HL-60 (cell line): ENCODE measurements around the gene SOX5.
"Not testable (repeated sequence)": the region's sequence is repeated elsewhere in the genome, so short reads cannot be mapped to it uniquely, and the experiment has no call there.

Experiments used
- GABPA ChIP-seq: IDR thresholded peaks from 2 replicates; pipeline ENCODE4 v1.6.1; 2012; ENCODE audit warnings: low read depth
- POLR2AphosphoS5 ChIP-seq: IDR thresholded peaks from 2 replicates; pipeline ENCODE4 v1.6.1; 2012; ENCODE audit warnings: low read depth
- SPI1 ChIP-seq: IDR thresholded peaks from 2 replicates; pipeline ENCODE4 v1.6.1; 2012; ENCODE audit warnings: low read depth, mild to moderate bottlenecking, borderline replicate concordance
- TF ChIP-seq, protein P1 (sequence below): IDR thresholded peaks from one replicate; pipeline ENCODE4 v1.5.1; 2011; ENCODE audit warnings: low read length, control low read depth, inconsistent platforms; ENCODE audit not compliant: insufficient read depth
- TF ChIP-seq, protein P2 (sequence below): IDR thresholded peaks from 2 replicates; pipeline ENCODE4 v1.6.1; 2012; ENCODE audit warnings: low read depth; ENCODE audit not compliant: insufficient replicate concordance

DNA sequence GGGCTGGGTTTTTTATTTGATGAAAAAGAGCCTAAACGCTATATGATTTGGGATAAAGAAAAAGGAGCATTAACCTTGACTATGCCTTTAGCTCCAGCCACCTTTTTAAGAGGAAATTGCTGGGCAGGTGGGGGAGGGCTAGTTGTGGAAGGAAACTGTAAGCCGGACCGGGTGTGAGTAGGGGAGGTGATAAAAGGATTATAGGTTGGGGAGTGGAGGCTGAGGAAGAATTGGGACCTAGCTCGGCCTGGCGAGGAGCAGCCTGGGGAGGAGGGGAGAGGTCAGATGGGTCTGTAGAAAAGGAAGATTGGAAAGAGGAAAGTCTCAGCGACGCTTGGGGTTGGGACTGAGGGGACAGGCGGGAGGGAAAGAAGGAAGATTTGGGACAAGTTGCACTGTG is 439.6 kb downstream of the SOX5 start:
- TF ChIP-seq, protein P1, sequence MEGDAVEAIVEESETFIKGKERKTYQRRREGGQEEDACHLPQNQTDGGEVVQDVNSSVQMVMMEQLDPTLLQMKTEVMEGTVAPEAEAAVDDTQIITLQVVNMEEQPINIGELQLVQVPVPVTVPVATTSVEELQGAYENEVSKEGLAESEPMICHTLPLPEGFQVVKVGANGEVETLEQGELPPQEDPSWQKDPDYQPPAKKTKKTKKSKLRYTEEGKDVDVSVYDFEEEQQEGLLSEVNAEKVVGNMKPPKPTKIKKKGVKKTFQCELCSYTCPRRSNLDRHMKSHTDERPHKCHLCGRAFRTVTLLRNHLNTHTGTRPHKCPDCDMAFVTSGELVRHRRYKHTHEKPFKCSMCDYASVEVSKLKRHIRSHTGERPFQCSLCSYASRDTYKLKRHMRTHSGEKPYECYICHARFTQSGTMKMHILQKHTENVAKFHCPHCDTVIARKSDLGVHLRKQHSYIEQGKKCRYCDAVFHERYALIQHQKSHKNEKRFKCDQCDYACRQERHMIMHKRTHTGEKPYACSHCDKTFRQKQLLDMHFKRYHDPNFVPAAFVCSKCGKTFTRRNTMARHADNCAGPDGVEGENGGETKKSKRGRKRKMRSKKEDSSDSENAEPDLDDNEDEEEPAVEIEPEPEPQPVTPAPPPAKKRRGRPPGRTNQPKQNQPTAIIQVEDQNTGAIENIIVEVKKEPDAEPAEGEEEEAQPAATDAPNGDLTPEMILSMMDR, result not testable (repeated sequence)
- TF ChIP-seq GABPA, SPI1, POLR2AphosphoS5: not testable (repeated sequence)
- TF ChIP-seq, protein P2, sequence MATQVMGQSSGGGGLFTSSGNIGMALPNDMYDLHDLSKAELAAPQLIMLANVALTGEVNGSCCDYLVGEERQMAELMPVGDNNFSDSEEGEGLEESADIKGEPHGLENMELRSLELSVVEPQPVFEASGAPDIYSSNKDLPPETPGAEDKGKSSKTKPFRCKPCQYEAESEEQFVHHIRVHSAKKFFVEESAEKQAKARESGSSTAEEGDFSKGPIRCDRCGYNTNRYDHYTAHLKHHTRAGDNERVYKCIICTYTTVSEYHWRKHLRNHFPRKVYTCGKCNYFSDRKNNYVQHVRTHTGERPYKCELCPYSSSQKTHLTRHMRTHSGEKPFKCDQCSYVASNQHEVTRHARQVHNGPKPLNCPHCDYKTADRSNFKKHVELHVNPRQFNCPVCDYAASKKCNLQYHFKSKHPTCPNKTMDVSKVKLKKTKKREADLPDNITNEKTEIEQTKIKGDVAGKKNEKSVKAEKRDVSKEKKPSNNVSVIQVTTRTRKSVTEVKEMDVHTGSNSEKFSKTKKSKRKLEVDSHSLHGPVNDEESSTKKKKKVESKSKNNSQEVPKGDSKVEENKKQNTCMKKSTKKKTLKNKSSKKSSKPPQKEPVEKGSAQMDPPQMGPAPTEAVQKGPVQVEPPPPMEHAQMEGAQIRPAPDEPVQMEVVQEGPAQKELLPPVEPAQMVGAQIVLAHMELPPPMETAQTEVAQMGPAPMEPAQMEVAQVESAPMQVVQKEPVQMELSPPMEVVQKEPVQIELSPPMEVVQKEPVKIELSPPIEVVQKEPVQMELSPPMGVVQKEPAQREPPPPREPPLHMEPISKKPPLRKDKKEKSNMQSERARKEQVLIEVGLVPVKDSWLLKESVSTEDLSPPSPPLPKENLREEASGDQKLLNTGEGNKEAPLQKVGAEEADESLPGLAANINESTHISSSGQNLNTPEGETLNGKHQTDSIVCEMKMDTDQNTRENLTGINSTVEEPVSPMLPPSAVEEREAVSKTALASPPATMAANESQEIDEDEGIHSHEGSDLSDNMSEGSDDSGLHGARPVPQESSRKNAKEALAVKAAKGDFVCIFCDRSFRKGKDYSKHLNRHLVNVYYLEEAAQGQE, result not testable (repeated sequence)
